Left lung (tissue), 10 donors: Measurements from ENCODE around the gene GASK1A. TPM values are rescaled to one million over a fixed set of nuclear protein-coding genes. Genes with fewer than 3 reads are reported as not detected.

Source experiments
- ATAC-seq: fragments of 200-7000 bp; cut with Tn5 transposase; one replicate; pipeline ENCODE4 v1.9.1; 2020; ENCODE audit warnings: moderate library complexity
- DNase-seq, 4 donors: peaks; one replicate each; pipeline ENCODE4 v3.0.0-alpha.2; 2013 to 2020
- H3K27ac ChIP-seq, 2 donors: fragments of 200-600 bp; sonication (generic) in 1 of 2; one replicate each; pipeline versions ENCODE4 v1.5.0 to v1.8.0; 2020 to 2021
- H3K27me3 ChIP-seq, 2 donors: fragments of 200-600 bp; sonication (generic) in 1 of 2; one replicate each; pipeline versions ENCODE4 v1.5.0 to v1.8.0; 2020 to 2021
- H3K36me3 ChIP-seq, 2 donors: fragments of 200-600 bp; sonication (generic) in 1 of 2; one replicate each; pipeline versions ENCODE4 v1.5.0 to v1.8.0; 2020 to 2021
- H3K4me1 ChIP-seq, 2 donors: fragments of 200-600 bp; one replicate each; pipeline ENCODE4 v1.8.0; 2021
- H3K4me3 ChIP-seq, 2 donors: fragments of 200-600 bp; sonication (generic) in 1 of 2; one replicate each; pipeline versions ENCODE4 v1.5.0 to v1.8.0; 2020 to 2021; ENCODE audit warnings: mild to moderate bottlenecking in 1 of 2
- H3K9me3 ChIP-seq, 2 donors: fragments of 200-600 bp; sonication (generic) in 1 of 2; one replicate each; pipeline versions ENCODE4 v1.5.0 to v1.8.0; 2020 to 2021
- intact Hi-C, 2 donors: fragments of 100-400 bp; cut with DNase I; formaldehyde crosslinking; loops; one replicate each; pipeline versions ENCODE4 v1.11.2 to v1.14.2; 2022
- polyA plus RNA-seq, 6 donors: library from polyadenylated mRNA; unstranded; fragments of 120-200 nt; gene quantifications; one replicate each; pipeline ENCODE4 v1.2.1, GENCODE V29; 2013; ENCODE audit not compliant: insufficient read length in 6 of 6
- total RNA-seq, 2 donors: library from RNA; stranded (reverse); fragmentation: NEBNext Ultra II Directional; extraction: Animal tissue kit (Norgen Biotek cat#: 25700); gene quantifications; one replicate each; pipeline ENCODE4 v1.2.1, GENCODE V29; 2021
- TF ChIP-seq, protein P1 (sequence below), 2 donors: fragments of 200-600 bp; sonication (generic) in 1 of 2; IDR thresholded peaks; one replicate each; pipeline versions ENCODE4 v1.5.0 to v1.8.0; 2021; ENCODE audit warnings: antibody characterized with exemption in 2 of 2
- donor health status: DM: no; HTN: yes; CAD: no.
- donor health status: DM: no; HTN: no; CAD: no.

GASK1A gene
- total and polyA plus RNA-seq, 8 donors: 3.1 to 12.3 (median 4.2) TPM

DNA sequence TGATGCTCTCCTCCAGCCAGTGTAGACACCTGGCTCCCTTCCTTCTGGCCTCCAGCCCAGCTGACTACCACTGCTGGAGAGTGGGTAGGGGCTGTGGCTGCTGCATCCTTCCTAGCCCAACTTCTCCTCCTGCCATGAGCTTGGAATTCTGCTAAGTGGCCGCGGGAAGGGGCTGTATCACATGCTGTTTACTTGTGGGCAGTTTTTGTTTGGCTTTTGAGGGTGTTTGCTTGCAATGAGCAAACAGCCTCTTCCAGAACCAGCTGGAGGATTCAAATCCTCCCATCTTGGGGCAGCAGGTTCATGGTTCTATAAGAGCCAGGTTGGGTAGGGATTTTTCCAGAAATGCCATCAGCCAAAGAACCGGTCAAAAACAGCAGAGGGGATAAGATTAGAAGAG, 9.0 kb downstream of the GASK1A start:
- no peak overlapping the region for H3K4me3 ChIP-seq
- H3K9me3 ChIP-seq: no peaks in the 10 kb centered on the region
- intact Hi-C loops: no loop called here
- no peaks in the 10 kb centered on the region for H3K36me3 ChIP-seq
- no peak overlapping the region for H3K27ac ChIP-seq
- no peaks in the 10 kb centered on the region for H3K4me1 ChIP-seq
- TF ChIP-seq, protein P1, sequence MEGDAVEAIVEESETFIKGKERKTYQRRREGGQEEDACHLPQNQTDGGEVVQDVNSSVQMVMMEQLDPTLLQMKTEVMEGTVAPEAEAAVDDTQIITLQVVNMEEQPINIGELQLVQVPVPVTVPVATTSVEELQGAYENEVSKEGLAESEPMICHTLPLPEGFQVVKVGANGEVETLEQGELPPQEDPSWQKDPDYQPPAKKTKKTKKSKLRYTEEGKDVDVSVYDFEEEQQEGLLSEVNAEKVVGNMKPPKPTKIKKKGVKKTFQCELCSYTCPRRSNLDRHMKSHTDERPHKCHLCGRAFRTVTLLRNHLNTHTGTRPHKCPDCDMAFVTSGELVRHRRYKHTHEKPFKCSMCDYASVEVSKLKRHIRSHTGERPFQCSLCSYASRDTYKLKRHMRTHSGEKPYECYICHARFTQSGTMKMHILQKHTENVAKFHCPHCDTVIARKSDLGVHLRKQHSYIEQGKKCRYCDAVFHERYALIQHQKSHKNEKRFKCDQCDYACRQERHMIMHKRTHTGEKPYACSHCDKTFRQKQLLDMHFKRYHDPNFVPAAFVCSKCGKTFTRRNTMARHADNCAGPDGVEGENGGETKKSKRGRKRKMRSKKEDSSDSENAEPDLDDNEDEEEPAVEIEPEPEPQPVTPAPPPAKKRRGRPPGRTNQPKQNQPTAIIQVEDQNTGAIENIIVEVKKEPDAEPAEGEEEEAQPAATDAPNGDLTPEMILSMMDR (IDR thresholded peaks at IDR 0.05): no peak
- no peak for ATAC-seq
- no peak for DNase-seq
- no peaks in the 10 kb centered on the region for H3K27me3 ChIP-seq

GRCh38 chr3:42988566-42988965, 9.5 kb downstream of the GASK1A start:
- ATAC-seq (no peak), DNase-seq (no peak)
- Histone ChIP-seq H3K36me3 (no peaks in the 10 kb centered on the region), H3K4me1 (no peaks in the 10 kb centered on the region), H3K4me3 (no peak overlapping the region), H3K27ac (no peak overlapping the region), H3K9me3 (no peaks in the 10 kb centered on the region), H3K27me3 (no peaks in the 10 kb centered on the region)
- TF ChIP-seq, protein P1 (IDR thresholded peaks at IDR 0.05): no peak
- intact Hi-C loops: no loop called here

- TF ChIP-seq, protein P1 (IDR thresholded peaks at IDR 0.05): no peak
- no peak for ATAC-seq
- H3K36me3 ChIP-seq: no peaks in the 10 kb centered on the region
- no peaks in the 10 kb centered on the region for H3K9me3 ChIP-seq
- H3K27me3 ChIP-seq: no peaks in the 10 kb centered on the region
- no peak overlapping the region for H3K4me3 ChIP-seq
- no peak for DNase-seq
- intact Hi-C loops: no loop called here
- no peak overlapping the region for H3K27ac ChIP-seq
- H3K4me1 ChIP-seq: no peaks in the 10 kb centered on the region
These were observed 12.5 kb downstream of the GASK1A start for GRCh38 chr3:42991341-42992315.

- ATAC-seq: no peak
- no peak overlapping the region for H3K27ac ChIP-seq
- H3K9me3 ChIP-seq: no peaks in the 10 kb centered on the region
- intact Hi-C loops: no loop called here
- no peaks in the 10 kb centered on the region for H3K36me3 ChIP-seq
- TF ChIP-seq, protein P1 (IDR thresholded peaks at IDR 0.05): no peak
- no peak for DNase-seq
- H3K4me3 ChIP-seq: no peak overlapping the region
- no peaks in the 10 kb centered on the region for H3K4me1 ChIP-seq
- H3K27me3 ChIP-seq: no peaks in the 10 kb centered on the region
These were observed 15.5 kb downstream of the GASK1A start for GRCh38 chr3:42994595-42994994.

DNA sequence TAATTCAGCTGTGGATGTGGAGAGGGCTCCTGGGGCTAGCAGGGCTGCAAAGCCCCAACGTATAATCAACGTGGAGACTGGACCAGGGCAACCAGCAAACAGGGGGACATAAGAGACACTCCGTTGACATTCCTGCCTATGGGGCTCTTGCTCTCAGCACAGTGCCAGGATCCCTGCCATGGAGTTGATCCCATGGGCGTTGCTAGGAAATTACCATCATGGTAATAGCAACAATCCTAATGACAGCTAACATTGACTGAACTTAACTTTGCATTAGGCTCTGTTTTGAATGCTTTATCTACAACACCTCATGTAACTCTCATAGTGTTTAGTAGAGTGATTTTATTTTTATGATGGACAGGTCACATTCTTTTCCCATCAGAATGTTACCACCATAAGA, 16.9 kb downstream of the GASK1A start:
- no peaks in the 10 kb centered on the region for H3K9me3 ChIP-seq
- intact Hi-C loops: no loop called here
- H3K27ac ChIP-seq: no peak overlapping the region

More for the DNA sequence above, 16.9 kb downstream of the GASK1A start:
- ATAC-seq: no peak
- no peak for DNase-seq
- Histone ChIP-seq H3K36me3 (no peaks in the 10 kb centered on the region), H3K4me3 (no peak overlapping the region), H3K4me1 (no peaks in the 10 kb centered on the region), H3K27me3 (no peaks in the 10 kb centered on the region)
- TF ChIP-seq, protein P1 (IDR thresholded peaks at IDR 0.05): no peak
